HG03469 (cell line): ENCODE data around the gene CACUL1.
"Not testable (repeated sequence)": the region's sequence is repeated elsewhere in the genome, so short reads cannot be mapped to it uniquely, and the experiment has no call there.

Experiments
- ATAC-seq: cut with Tn5 transposase; IDR thresholded peaks from one replicate; pipeline ENCODE4 v1.9.1; 2021; ENCODE audit warnings: mild to moderate bottlenecking, moderate library complexity, moderate number of reproducible peaks; ENCODE audit not compliant: unreplicated experiment

The CACUL1 gene

GRCh38 chr10:118658762-118659161, 96.0 kb downstream of the CACUL1 start:
- ATAC-seq, result no peak

GRCh38 chr10:118658168-118658567, 96.6 kb downstream of the CACUL1 start:
- not testable (repeated sequence) for ATAC-seq

- not testable (repeated sequence) for ATAC-seq
Measured at GRCh38 chr10:118645294-118645693, 109.5 kb downstream of the CACUL1 start.

GRCh38 chr10:118642228-118642627, 112.5 kb downstream of the CACUL1 start:
- no peak for ATAC-seq

- ATAC-seq, result no peak
Measured at GRCh38 chr10:118638680-118639079, 116.1 kb downstream of the CACUL1 start.

- no peak for ATAC-seq
Measured at GRCh38 chr10:118635674-118636402, 118.9 kb downstream of the CACUL1 start.

GRCh38 chr10:118633786-118634185, 121.0 kb downstream of the CACUL1 start:
- ATAC-seq, result no peak

- no peak for ATAC-seq
Measured at GRCh38 chr10:118629211-118629610, 125.6 kb downstream of the CACUL1 start.

- no peak for ATAC-seq
Measured at GRCh38 chr10:118628397-118628796, 126.4 kb downstream of the CACUL1 start.

- no peak for ATAC-seq
Measured at GRCh38 chr10:118626953-118627352, 127.8 kb downstream of the CACUL1 start.
